Natural killer cell (primary cell): ENCODE results near the gene IRAG1. TPM values are rescaled to one million over a fixed set of nuclear protein-coding genes. Genes with fewer than 3 reads are reported as not detected.

Experiments used
- ATAC-seq, 3 donors: fragments of 150-1000 bp in 2 of 3; fragments of 200-7000 bp in 1 of 3; cut with Tn5 transposase; 1 replicate in 1 of 3; 2 replicates in 2 of 3; pipeline ENCODE4 v1.10.0; 2021; ENCODE audit warnings: mild to moderate bottlenecking in 2 of 3, moderate library complexity in 2 of 3
- DNase-seq, 2 donors: peaks; one replicate each; pipeline versions ENCODE4 v3.0.0 to v3.0.0-alpha.2; 2013 to 2021; ENCODE audit warnings: mixed read lengths in 1 of 2
- H3K27ac ChIP-seq: one replicate; pipeline ENCODE4 v1.5.1; 2013; ENCODE audit warnings: mild to moderate bottlenecking, low read length
- H3K27me3 ChIP-seq: one replicate; pipeline ENCODE4 v1.6.1; 2013; ENCODE audit warnings: low read length; ENCODE audit not compliant: control insufficient read depth, insufficient read depth
- H3K36me3 ChIP-seq: one replicate; pipeline ENCODE4 v1.6.1; 2013; ENCODE audit warnings: low read length; ENCODE audit not compliant: control insufficient read depth, insufficient read depth
- H3K4me1 ChIP-seq: one replicate; pipeline ENCODE4 v1.6.1; 2013; ENCODE audit warnings: low read length; ENCODE audit not compliant: control insufficient read depth, insufficient read depth
- H3K4me3 ChIP-seq: one replicate; pipeline ENCODE4 v1.5.1; 2013; ENCODE audit warnings: low read length
- H3K9me3 ChIP-seq: one replicate; pipeline ENCODE4 v1.6.1; 2013; ENCODE audit warnings: low read length; ENCODE audit not compliant: control insufficient read depth, insufficient read depth
- H3K27ac Mint-ChIP-seq, 2 donors: one replicate each; pipeline ENCODE4 v1.8.0; 2022; ENCODE audit warnings: mild to moderate bottlenecking in 2 of 2, mixed read lengths in 2 of 2, moderate library complexity in 1 of 2
- H3K27me3 Mint-ChIP-seq, 2 donors: one replicate each; pipeline ENCODE4 v1.8.0; 2022; ENCODE audit warnings: low read depth in 2 of 2, mixed read lengths in 2 of 2
- H3K36me3 Mint-ChIP-seq: one replicate; pipeline ENCODE4 v1.8.0; 2022; ENCODE audit warnings: mixed read lengths
- H3K4me1 Mint-ChIP-seq, 2 donors: one replicate each; pipeline ENCODE4 v1.8.0; 2022; ENCODE audit warnings: mixed read lengths in 2 of 2
- H3K4me3 Mint-ChIP-seq: one replicate; pipeline ENCODE4 v1.8.0; 2022; ENCODE audit warnings: mild to moderate bottlenecking, moderate library complexity, mixed read lengths
- H3K9me3 Mint-ChIP-seq, 2 donors: one replicate each; pipeline ENCODE4 v1.8.0; 2022; ENCODE audit warnings: mixed read lengths in 2 of 2
- CTCF ChIP-seq: fragments of 200-600 bp; IDR thresholded peaks from one replicate; pipeline ENCODE4 v1.8.0; 2022; ENCODE audit warnings: antibody characterized with exemption
- WGBS: methylation state at CpG from one replicate; pipeline ENCODE4 v1.1.7; 2013; ENCODE audit warnings: missing lambda C conversion rate; ENCODE audit not compliant: insufficient coverage; 5-methylcytosine and 5-hydroxymethylcytosine counted together
- intact Hi-C: fragments of 100-400 bp; cut with micrococcal nuclease; formaldehyde crosslinking; loops from one replicate; pipeline ENCODE4 v1.14.2; 2022
- total RNA-seq, 4 donors: library from RNA; stranded (reverse); fragments of 120-200 nt in 1 of 4; gene quantifications; one replicate each; pipeline versions ENCODE4 v1.2.3 to v1.2.4, GENCODE V29; 2013 to 2022

IRAG1 gene
- total RNA-seq, 3 donors from 2014 or later (not counting 1 experiment from before 2014, with no cell fraction given) = 0.50 to 0.54 TPM; not detected in 1

- Mint-ChIP-seq H3K4me1 (no peaks in the 10 kb centered on the region), H3K36me3 (no peaks in the 10 kb centered on the region), H3K27me3 (peaks cover 0 to 14% of the 10 kb centered on the region in 2 donors), H3K27ac (no peak overlapping the region), H3K4me3 (no peak overlapping the region), H3K9me3 (no peaks in the 10 kb centered on the region)
- H3K27me3 ChIP-seq = no peaks in the 10 kb centered on the region
- intact Hi-C loops = no loop called here
- no peak for ATAC-seq
- no peak overlapping the region for H3K27ac ChIP-seq
- no peaks in the 10 kb centered on the region for H3K4me1 ChIP-seq
- 50% methylated on average over 2 of the region's 2 CpGs for WGBS
- TF ChIP-seq CTCF = no peak
- H3K36me3 ChIP-seq = no peaks in the 10 kb centered on the region
- no peaks in the 10 kb centered on the region for H3K9me3 ChIP-seq
- no peak overlapping the region for H3K4me3 ChIP-seq
- DNase-seq = no peak
These were observed 3.7 kb upstream of the IRAG1 start for GRCh38 chr11:10697323-10697620.

GRCh38 chr11:10696468-10697322 lies 3.1 kb upstream of the IRAG1 start:
- Histone ChIP-seq H3K9me3 (no peaks in the 10 kb centered on the region), H3K4me1 (no peaks in the 10 kb centered on the region), H3K4me3 (no peak overlapping the region), H3K36me3 (no peaks in the 10 kb centered on the region), H3K27me3 (no peaks in the 10 kb centered on the region), H3K27ac (no peak overlapping the region)
- ATAC-seq (no peak), DNase-seq (no peak)
- Mint-ChIP-seq H3K4me3 (no peak overlapping the region), H3K36me3 (no peaks in the 10 kb centered on the region), H3K27ac (no peak overlapping the region), H3K9me3 (no peaks in the 10 kb centered on the region), H3K27me3 (peaks cover 0 to 14% of the 10 kb centered on the region in 2 donors), H3K4me1 (no peaks in the 10 kb centered on the region)
- TF ChIP-seq CTCF = no peak
- intact Hi-C loops = no loop called here
- WGBS = 65% methylated on average over 9 of the region's 9 CpGs

- H3K4me1 ChIP-seq = no peaks in the 10 kb centered on the region
- no peaks in the 10 kb centered on the region for H3K36me3 ChIP-seq
- 62% methylated on average over 3 of the region's 3 CpGs for WGBS
- Mint-ChIP-seq H3K27me3 (peaks cover 0 to 15% of the 10 kb centered on the region in 2 donors), H3K36me3 (no peaks in the 10 kb centered on the region), H3K9me3 (no peaks in the 10 kb centered on the region), H3K27ac (no peak overlapping the region), H3K4me1 (no peaks in the 10 kb centered on the region), H3K4me3 (no peak overlapping the region)
- intact Hi-C loops = no loop called here
- no peaks in the 10 kb centered on the region for H3K9me3 ChIP-seq
- H3K4me3 ChIP-seq = no peak overlapping the region
- no peaks in the 10 kb centered on the region for H3K27me3 ChIP-seq
- ATAC-seq (no peak), DNase-seq (no peak)
- H3K27ac ChIP-seq = no peak overlapping the region
- TF ChIP-seq CTCF = no peak
These were observed 2.3 kb upstream of the IRAG1 start for GRCh38 chr11:10695833-10696232.
